ENCODE measurements around the gene MINK1.

The MINK1 gene

GRCh38 chr17:4833178-4833940 lies at the start of gene MINK1:
TSS of gene MINK1 (plus strand) at chr17:4833340. CDS start at chr17:4833584, 244 bp downstream.
- DNase-seq: peak; percentile 95

- DNase-seq: no peak
Observed at GRCh38 chr17:4785311-4786105, 47.6 kb upstream of the MINK1 start.

- no peak for DNase-seq
Observed at GRCh38 chr17:4786106-4786511, 47.0 kb upstream of the MINK1 start, which contains the start of gene VMO1. TSS of gene VMO1 (minus strand) at chr17:4786364. CDS start at chr17:4786352, 12 bp downstream.

- no peak for DNase-seq
Observed at GRCh38 chr17:4786516-4786915, 46.6 kb upstream of the MINK1 start.

- no peak for DNase-seq
Observed at GRCh38 chr17:4788159-4788806, 44.9 kb upstream of the MINK1 start.

GRCh38 chr17:4788807-4789700 lies 44.1 kb upstream of the MINK1 start, which contains the start of gene GLTPD2:
TSS of gene GLTPD2 (plus strand) at chr17:4788964. CDS start at chr17:4789012, 48 bp downstream.
- no peak for DNase-seq

GRCh38 chr17:4789701-4789950 lies 43.5 kb upstream of the MINK1 start:
- DNase-seq: no peak

- peak; percentile 90 for DNase-seq
Observed at GRCh38 chr17:4789951-4790704, 43.0 kb upstream of the MINK1 start.

- DNase-seq: no peak
Observed at GRCh38 chr17:4790705-4791088, 42.4 kb upstream of the MINK1 start.

GRCh38 chr17:4795168-4795567 lies 38.0 kb upstream of the MINK1 start:
- DNase-seq: no peak

- peak; percentile 59 for DNase-seq
Observed at GRCh38 chr17:4796552-4796920, 36.6 kb upstream of the MINK1 start.

GRCh38 chr17:4800462-4801196 lies 32.5 kb upstream of the MINK1 start:
- DNase-seq: no peak

- no peak for DNase-seq
Observed at GRCh38 chr17:4802228-4802627, 30.9 kb upstream of the MINK1 start, which contains the start of gene C17orf114. TSS of gene C17orf114 (minus strand) at chr17:4802328.

- DNase-seq: no peak
Observed at GRCh38 chr17:4806456-4806776, 26.7 kb upstream of the MINK1 start.

GRCh38 chr17:4806777-4807604 lies 26.1 kb upstream of the MINK1 start, which contains the start of gene PLD2:
TSS of gene PLD2 (plus strand) at chr17:4807152. CDS start at chr17:4807773, 621 bp downstream.
- DNase-seq: peak; percentile 92

- no peak for DNase-seq
Observed at GRCh38 chr17:4807605-4808377, 25.3 kb upstream of the MINK1 start.

- DNase-seq: no peak
Observed at GRCh38 chr17:4808378-4808767, 24.8 kb upstream of the MINK1 start.

- DNase-seq: no peak
Observed at GRCh38 chr17:4810696-4811290, 22.3 kb upstream of the MINK1 start.

GRCh38 chr17:4811471-4811870 lies 21.7 kb upstream of the MINK1 start:
- no peak for DNase-seq
